IMR-90 (cell line): Measurements from ENCODE around the gene ZBED1.
"Not testable (repeated sequence)": the region's sequence is repeated elsewhere in the genome, so short reads cannot be mapped to it uniquely, and the experiment has no call there.

ENCODE experiments used
- BHLHE40 ChIP-seq: fragments of 150-350 bp; IDR thresholded peaks from 2 replicates; pipeline ENCODE4 v1.6.1; 2016; ENCODE audit warnings: mild to moderate bottlenecking, low read depth, low read length
- MXI1 ChIP-seq: IDR thresholded peaks from 2 replicates; pipeline ENCODE4 v1.6.1; 2012; ENCODE audit warnings: low read depth, mild to moderate bottlenecking, low read length, moderate library complexity, borderline replicate concordance
- NFE2L2 ChIP-seq: fragments of 150-350 bp; IDR thresholded peaks from 2 replicates; pipeline ENCODE4 v1.6.1; 2016; ENCODE audit warnings: low read depth, mild to moderate bottlenecking, low read length
- POLR2A ChIP-seq: IDR thresholded peaks from 2 replicates; pipeline ENCODE4 v1.6.1; 2012; ENCODE audit warnings: mild to moderate bottlenecking, low read depth, low read length
- RAD21 ChIP-seq: IDR thresholded peaks from 2 replicates; pipeline ENCODE4 v1.6.1; 2012; ENCODE audit warnings: low read length, improper control_type of control experiment
- RCOR1 ChIP-seq: IDR thresholded peaks from 2 replicates; pipeline ENCODE4 v1.6.1; 2012; ENCODE audit warnings: mild to moderate bottlenecking, low read length, improper control_type of control experiment; ENCODE audit not compliant: insufficient replicate concordance
- RFX5 ChIP-seq: IDR thresholded peaks from 2 replicates; pipeline ENCODE4 v1.8.0; 2012; ENCODE audit warnings: low read depth, mild to moderate bottlenecking, low read length, moderate library complexity
- TF ChIP-seq, protein P1 (sequence below): conservative IDR thresholded peaks from 2 replicates; pipeline ENCODE4 v1.5.1; 2012; ENCODE audit warnings: mild to moderate bottlenecking, low read depth, low read length, improper control_type of control experiment

DNA sequence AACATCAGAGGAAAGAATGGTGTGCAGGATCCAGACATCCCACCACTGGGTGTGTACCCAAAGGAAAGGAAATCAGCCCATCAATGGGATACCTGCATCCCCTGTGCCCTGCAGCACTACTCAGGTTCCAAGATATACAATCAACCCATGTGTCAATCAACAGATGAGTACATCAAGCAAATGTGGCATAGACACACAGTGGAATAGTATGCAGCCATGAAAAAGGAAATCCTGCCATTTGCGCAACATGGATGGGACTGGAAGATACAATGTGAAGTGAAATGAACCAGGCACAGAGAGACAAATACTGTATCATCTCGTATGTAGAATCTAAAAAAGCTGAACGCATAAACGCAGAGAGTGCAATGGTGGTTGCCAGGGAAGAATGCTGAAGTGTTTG, 30.9 kb downstream of the ZBED1 start:
- TF ChIP-seq, protein P1, sequence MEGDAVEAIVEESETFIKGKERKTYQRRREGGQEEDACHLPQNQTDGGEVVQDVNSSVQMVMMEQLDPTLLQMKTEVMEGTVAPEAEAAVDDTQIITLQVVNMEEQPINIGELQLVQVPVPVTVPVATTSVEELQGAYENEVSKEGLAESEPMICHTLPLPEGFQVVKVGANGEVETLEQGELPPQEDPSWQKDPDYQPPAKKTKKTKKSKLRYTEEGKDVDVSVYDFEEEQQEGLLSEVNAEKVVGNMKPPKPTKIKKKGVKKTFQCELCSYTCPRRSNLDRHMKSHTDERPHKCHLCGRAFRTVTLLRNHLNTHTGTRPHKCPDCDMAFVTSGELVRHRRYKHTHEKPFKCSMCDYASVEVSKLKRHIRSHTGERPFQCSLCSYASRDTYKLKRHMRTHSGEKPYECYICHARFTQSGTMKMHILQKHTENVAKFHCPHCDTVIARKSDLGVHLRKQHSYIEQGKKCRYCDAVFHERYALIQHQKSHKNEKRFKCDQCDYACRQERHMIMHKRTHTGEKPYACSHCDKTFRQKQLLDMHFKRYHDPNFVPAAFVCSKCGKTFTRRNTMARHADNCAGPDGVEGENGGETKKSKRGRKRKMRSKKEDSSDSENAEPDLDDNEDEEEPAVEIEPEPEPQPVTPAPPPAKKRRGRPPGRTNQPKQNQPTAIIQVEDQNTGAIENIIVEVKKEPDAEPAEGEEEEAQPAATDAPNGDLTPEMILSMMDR: not testable (repeated sequence)
- TF ChIP-seq RAD21, BHLHE40, POLR2A, RCOR1, RFX5, NFE2L2, MXI1: not testable (repeated sequence)
